Subcutaneous adipose tissue (tissue), 4 donors: ENCODE measurements around the gene RIPOR3. TPM values are rescaled to one million over a fixed set of nuclear protein-coding genes. Genes with fewer than 3 reads are reported as not detected.

Source experiments
- CTCF ChIP-seq: fragments of 450-650 bp; IDR thresholded peaks from one replicate; pipeline ENCODE4 v1.5.1; 2016; ENCODE audit warnings: low read depth, mild to moderate bottlenecking, control low read depth, antibody characterized with exemption, moderate library complexity
- total RNA-seq, 4 donors: library from RNA; depleted of rRNA; stranded (reverse); fragments of >200 nt; gene quantifications; one replicate each; pipeline ENCODE4 v1.1.0, GENCODE V29; 2016

The RIPOR3 gene
- total RNA-seq, 4 donors from 2014 or later = 8.8 to 63.0 (median 37.3) TPM

DNA sequence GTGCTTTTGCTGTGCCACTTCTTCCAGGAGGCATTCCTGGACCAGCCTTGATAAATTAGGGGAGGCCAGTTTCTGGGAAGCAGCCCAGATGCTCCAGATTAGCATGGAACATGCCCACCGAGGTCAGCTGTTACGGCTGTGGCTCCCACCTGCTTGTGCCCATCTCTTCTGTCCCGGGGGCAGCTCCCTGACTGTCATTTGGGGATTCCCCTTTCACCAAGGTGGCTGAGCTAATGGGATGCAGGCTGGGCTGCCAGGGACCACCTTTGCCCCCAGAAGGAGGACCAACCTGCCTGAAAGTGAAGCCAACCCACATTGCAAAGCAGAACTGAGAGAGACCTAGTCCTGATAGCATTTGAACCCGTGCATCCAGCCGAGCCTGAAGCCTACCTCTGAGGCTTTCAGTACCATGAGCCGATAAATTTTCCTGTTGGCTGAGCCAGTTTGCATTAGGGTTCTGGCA, 95.9 kb downstream of the RIPOR3 start:
- no peak for TF ChIP-seq CTCF

- no peak for TF ChIP-seq CTCF
Observed at GRCh38 chr20:50594591-50595432, 96.5 kb downstream of the RIPOR3 start.

- no peak for TF ChIP-seq CTCF
Observed at GRCh38 chr20:50594231-50594590, 97.1 kb downstream of the RIPOR3 start.

- no peak for TF ChIP-seq CTCF
Observed at GRCh38 chr20:50593005-50593335, 98.4 kb downstream of the RIPOR3 start.

- no peak for TF ChIP-seq CTCF
Observed at GRCh38 chr20:50592282-50593004, 98.9 kb downstream of the RIPOR3 start.

GRCh38 chr20:50591233-50591852, 100.0 kb downstream of the RIPOR3 start:
- TF ChIP-seq CTCF = no peak

GRCh38 chr20:50590348-50590664, 101.0 kb downstream of the RIPOR3 start:
- TF ChIP-seq CTCF = no peak
